HuH-7 (cell line): ENCODE data around the gene STYXL1.
"Not testable (repeated sequence)": the region's sequence is repeated elsewhere in the genome, so short reads cannot be mapped to it uniquely, and the experiment has no call there.

Experiments
- DNase-seq: peaks from one replicate; pipeline ENCODE4 v3.0.0; 2011; ENCODE audit warnings: low spot score

STYXL1 gene

GRCh38 chr7:76065016-76065612, 17.3 kb upstream of the STYXL1 start:
- no peak for DNase-seq

GRCh38 chr7:76064208-76064970, 16.6 kb upstream of the STYXL1 start:
- DNase-seq: no peak

- no peak for DNase-seq
Observed at GRCh38 chr7:76063525-76063924, 15.7 kb upstream of the STYXL1 start.

- DNase-seq: no peak
Observed at GRCh38 chr7:76063114-76063513, 15.3 kb upstream of the STYXL1 start.

GRCh38 chr7:76062254-76062653, 14.5 kb upstream of the STYXL1 start:
- DNase-seq: no peak

GRCh38 chr7:76060842-76061241, 13.0 kb upstream of the STYXL1 start:
- DNase-seq: no peak

GRCh38 chr7:76058745-76059144, 10.9 kb upstream of the STYXL1 start:
- not testable (repeated sequence) for DNase-seq

GRCh38 chr7:76057813-76058145, 10.0 kb upstream of the STYXL1 start:
- no peak for DNase-seq

GRCh38 chr7:76057103-76057812, 9.5 kb upstream of the STYXL1 start:
- DNase-seq: no peak

GRCh38 chr7:76056241-76056640, 8.4 kb upstream of the STYXL1 start:
- DNase-seq: no peak

GRCh38 chr7:76054123-76055120, 6.6 kb upstream of the STYXL1 start:
- DNase-seq: peak; percentile 47

- no peak for DNase-seq
Observed at GRCh38 chr7:76053461-76053860, 5.7 kb upstream of the STYXL1 start.

GRCh38 chr7:76052681-76053080, 4.9 kb upstream of the STYXL1 start:
- not testable (repeated sequence) for DNase-seq

GRCh38 chr7:76051840-76052239, 4.0 kb upstream of the STYXL1 start:
- DNase-seq: no peak

GRCh38 chr7:76050545-76050944, 2.7 kb upstream of the STYXL1 start:
- no peak for DNase-seq

GRCh38 chr7:76049295-76049694, 1.5 kb upstream of the STYXL1 start:
- DNase-seq: no peak

- peak; percentile 33 for DNase-seq
Observed at GRCh38 chr7:76048668-76048988, 828 bp upstream of the STYXL1 start.

GRCh38 chr7:76047305-76047810, 442 bp downstream of the STYXL1 start:
- DNase-seq: no peak

GRCh38 chr7:76044375-76044865, 3.4 kb downstream of the STYXL1 start:
- no peak for DNase-seq

GRCh38 chr7:76040126-76040525, 7.7 kb downstream of the STYXL1 start:
- no peak for DNase-seq

GRCh38 chr7:76037310-76037709, 10.5 kb downstream of the STYXL1 start:
- DNase-seq: no peak

- DNase-seq: no peak
Observed at GRCh38 chr7:76031964-76032363, 15.8 kb downstream of the STYXL1 start.
